GM21723 (cell line): ENCODE measurements around the gene FRAT2.
"Not testable (repeated sequence)": the region's sequence is repeated elsewhere in the genome, so short reads cannot be mapped to it uniquely, and the experiment has no call there.

Source experiments
- ATAC-seq: cut with Tn5 transposase; IDR thresholded peaks from one replicate; pipeline ENCODE4 v1.9.1; 2021; ENCODE audit warnings: mild to moderate bottlenecking, moderate library complexity; ENCODE audit not compliant: unreplicated experiment

The FRAT2 gene

DNA sequence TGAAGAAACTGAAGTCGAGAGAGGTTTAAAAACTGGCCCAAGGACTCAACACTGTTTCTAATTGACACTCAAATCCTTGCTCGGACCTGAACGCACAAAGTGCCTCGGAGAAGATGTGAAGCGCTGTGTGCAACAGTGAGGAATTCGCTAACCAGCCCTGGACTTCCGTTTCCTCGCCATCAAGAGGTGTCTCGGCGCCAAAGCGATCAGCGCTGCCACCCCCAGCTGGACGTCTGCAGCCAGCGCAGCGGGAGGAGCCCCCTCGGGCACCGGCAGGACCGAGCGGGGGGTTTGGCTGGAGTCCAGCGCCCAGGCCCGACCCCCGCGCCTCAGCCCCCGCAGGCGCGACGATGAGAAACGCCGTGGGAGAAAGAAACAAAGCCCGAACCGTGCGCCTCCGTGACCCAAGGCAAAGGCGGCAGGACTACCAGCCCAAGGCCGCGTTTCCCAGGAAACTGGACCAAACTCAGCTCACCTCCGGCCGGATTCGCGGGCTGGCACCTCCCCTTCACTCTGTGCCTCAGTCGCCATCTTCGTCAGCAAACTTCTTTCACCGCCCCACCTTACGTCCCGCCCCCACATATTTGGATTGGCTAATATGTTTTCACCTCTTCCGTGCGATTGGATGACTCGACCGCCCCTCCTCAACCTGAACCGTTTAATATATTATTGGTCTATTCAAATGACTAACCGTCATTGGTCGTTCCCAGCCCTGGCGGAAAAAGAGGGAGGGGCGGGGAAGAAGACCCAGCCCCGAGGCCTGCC lies 42.2 kb downstream of the FRAT2 start, which contains the start of gene ARHGAP19:
Gene ARHGAP19 (minus strand): TSS at position 541 of the 765 bp plus-strand sequence. CDS start 10 bp downstream, at position 531.
- peak; percentile 95 for ATAC-seq

DNA sequence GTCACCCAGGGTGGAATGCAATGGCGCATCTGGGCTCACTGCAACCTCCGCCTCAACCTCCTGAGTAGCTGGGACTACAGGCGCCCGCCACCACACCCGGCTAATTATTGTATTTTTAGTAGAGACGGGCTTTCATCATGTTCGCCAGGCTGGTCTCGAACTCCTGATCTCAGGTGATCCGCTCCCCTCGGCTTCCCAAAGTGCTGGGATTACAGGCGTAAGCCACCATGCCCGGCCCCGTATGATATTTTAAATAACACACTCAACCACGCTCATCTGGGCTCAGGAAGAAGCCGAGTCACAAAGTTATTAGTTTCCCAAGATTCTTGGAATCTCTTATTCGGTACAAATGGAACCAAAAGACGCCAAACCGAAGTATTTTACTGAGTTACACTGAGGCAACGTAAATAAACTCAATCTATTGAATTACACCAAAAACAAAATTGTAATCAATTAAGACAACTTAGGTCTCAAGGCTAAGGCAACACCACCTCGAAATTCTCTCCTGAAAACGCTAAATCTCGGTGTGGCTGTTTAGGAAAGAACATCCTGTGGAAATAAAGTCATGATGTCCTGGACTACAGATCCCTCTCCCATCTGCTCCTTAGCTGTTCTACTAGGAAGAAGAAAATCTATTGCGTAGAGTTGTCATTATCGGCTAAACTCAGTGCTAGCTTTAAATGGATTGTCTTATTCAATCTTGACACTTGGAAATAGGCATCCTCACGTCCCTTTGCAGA lies 43.0 kb downstream of the FRAT2 start:
- ATAC-seq: no peak

DNA sequence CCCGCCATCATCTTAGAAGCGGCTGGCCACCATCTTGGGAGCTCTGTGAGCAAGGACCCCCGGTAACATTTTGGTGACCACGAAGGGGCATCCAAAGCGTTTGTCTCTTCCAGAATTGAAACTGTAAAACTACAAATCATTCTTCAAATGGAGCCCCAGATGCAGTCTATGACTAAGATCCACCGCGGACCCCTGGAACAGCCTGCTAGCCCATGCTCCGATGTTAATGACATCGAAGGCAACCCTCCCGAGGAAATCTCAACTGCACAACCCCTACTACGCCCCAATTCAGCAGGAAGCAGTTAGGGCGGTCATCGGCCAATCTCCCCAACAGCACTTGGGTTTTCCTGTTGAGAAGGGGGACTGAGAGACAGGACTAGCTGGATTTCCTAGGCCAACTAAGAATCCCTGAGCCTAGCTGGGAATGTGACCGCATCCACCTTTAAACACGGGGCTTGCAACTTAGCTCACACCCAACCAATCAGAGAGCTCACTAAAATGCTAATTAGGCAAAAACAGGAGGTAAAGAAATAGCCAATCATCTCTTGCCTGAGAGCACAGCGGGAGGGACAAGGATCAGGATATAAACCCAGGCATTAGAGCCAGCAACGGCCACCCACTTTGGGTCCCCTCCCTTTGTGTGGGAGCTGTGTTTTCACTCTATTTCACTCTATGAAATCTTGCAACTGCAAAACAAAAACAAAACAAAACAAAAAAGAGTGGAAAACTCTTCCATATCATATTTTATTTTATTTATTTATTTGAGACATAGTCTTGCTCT lies 43.8 kb downstream of the FRAT2 start:
- not testable (repeated sequence) for ATAC-seq

DNA sequence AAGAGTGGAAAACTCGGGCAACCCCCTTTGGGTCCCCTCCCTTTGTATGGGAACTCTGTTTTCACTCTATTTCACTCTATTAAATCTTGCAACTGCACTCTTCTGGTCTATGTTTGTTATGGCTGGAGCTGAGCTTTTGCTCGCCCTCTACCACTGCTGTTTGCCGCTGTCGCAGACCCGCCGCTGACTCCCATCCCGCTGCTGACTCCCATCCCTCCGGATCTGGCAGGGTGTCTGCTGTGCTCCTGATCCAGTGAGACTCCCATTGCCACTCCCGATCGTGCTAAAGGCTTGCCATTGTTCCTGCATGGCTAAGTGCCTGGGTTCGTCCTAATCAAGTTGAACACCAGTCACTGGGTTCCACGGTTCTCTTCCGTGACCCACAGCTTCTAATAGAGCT lies 44.5 kb downstream of the FRAT2 start:
- not testable (repeated sequence) for ATAC-seq
